Sigmoid colon (tissue), 4 donors: ENCODE results near the gene RPAP3.

Experiments
- CTCF ChIP-seq, 4 experiments: fragments of 450-650 bp in 3 of 4; fragments of 200-600 bp in 1 of 4; IDR thresholded peaks; one replicate each; pipeline ENCODE4 v1.5.1; 2016 to 2019; ENCODE audit warnings: antibody characterized with exemption in 4 of 4, mild to moderate bottlenecking in 3 of 4, moderate library complexity in 2 of 4
- POLR2A ChIP-seq, 2 donors: fragments of 450-650 bp; IDR thresholded peaks; one replicate each; pipeline ENCODE4 v1.6.1; 2016; ENCODE audit warnings: antibody characterized with exemption in 2 of 2, mild to moderate bottlenecking in 2 of 2, moderate library complexity in 2 of 2
- POLR2AphosphoS5 ChIP-seq, 4 donors: sonication (generic); formaldehyde crosslinking; IDR thresholded peaks; one replicate each; pipeline ENCODE4 v1.6.1; 2017; ENCODE audit warnings: antibody characterized with exemption in 4 of 4

DNA sequence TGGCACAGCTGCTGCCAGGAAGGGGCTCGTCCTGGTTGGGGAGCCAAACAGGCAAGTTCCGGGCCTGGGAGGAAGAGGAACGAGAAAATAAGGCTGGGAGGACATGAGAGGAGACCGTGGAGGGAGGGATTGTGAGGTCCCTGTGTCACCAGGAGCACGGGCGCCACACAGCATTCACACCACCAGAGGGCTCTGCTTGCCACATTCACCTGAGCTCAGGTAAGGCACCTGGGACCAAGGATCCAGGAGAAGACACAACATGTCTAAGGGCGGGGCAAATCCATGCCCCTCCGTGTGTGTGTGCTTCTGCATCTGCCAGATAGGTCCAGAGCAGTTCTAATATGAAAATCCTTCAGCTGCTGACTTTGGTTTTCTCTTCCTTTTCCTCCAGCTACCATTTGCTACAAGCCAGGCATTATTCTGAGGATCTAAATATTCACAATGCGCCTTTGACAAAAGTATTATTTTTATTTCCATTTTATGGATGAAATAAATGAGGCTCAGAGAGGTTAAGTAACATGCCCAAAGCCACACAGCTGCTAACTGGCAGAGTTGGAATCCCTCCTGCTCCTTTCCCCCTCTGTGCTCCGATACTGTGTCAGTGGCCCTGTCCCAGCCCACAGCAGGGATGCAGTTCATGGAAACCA, 38.3 kb upstream of the RPAP3 start:
- TF ChIP-seq CTCF (IDR thresholded peaks at IDR 0.05) (peak in 2 of 4 experiments; percentile 4 to 53), POLR2A (IDR thresholded peaks at IDR 0.05) (no peak), POLR2AphosphoS5 (IDR thresholded peaks at IDR 0.05) (no peak)
